Mucosa of descending colon (tissue), 3 donors: ENCODE results near the gene CACNA1E. TPM values are rescaled to one million over a fixed set of nuclear protein-coding genes. Genes with fewer than 3 reads are reported as not detected.

ENCODE experiments used
- ATAC-seq: fragments of 200-7000 bp; cut with Tn5 transposase; one replicate; pipeline ENCODE4 v1.9.1; 2020; ENCODE audit warnings: mild to moderate bottlenecking, moderate library complexity
- DNase-seq, 3 donors: peaks; one replicate each; pipeline ENCODE4 v3.0.0-alpha.2; 2020
- H3K36me3 ChIP-seq: fragments of 200-600 bp; one replicate; pipeline ENCODE4 v1.8.0; 2021; ENCODE audit warnings: low read depth, mild to moderate bottlenecking
- H3K4me1 ChIP-seq: fragments of 200-600 bp; one replicate; pipeline ENCODE4 v1.8.0; 2021; ENCODE audit warnings: low read depth, mild to moderate bottlenecking
- H3K4me3 ChIP-seq: fragments of 200-600 bp; one replicate; pipeline ENCODE4 v1.8.0; 2021; ENCODE audit warnings: mild to moderate bottlenecking
- H3K9me3 ChIP-seq: fragments of 200-600 bp; one replicate; pipeline ENCODE4 v1.8.0; 2021; ENCODE audit warnings: mild to moderate bottlenecking
- intact Hi-C, 2 donors: fragments of 100-400 bp; cut with DNase I in 1 of 2; cut with micrococcal nuclease in 1 of 2; formaldehyde crosslinking; loops; one replicate each; pipeline versions ENCODE4 v1.11.0 to v1.11.1; 2022; cut with DNase I, micrococcal nuclease
- total RNA-seq, 3 donors: library from RNA; stranded (reverse); fragmentation: NEBNext Ultra II Directional in 2 of 3; extraction: Animal tissue kit (Norgen Biotek cat#: 25700) in 2 of 3; gene quantifications; one replicate each; pipeline versions ENCODE4 v1.2.1 to v1.2.4, GENCODE V29; 2021 to 2023
- TF ChIP-seq, protein P1 (sequence below): fragments of 200-600 bp; IDR thresholded peaks from one replicate; pipeline ENCODE4 v1.8.0; 2022; ENCODE audit warnings: antibody characterized with exemption, mild to moderate bottlenecking
- donor health status: DM: no; HTN: no; CAD: no; lungs with moderate emphysema.
- donor health status: DM: no; HTN: no; CAD: no.
- donor health status: DM: no; HTN: yes; CAD: no.

Gene CACNA1E
- total RNA-seq, 3 donors from 2014 or later: 0.09 to 1.4 (median 0.22) TPM

DNA sequence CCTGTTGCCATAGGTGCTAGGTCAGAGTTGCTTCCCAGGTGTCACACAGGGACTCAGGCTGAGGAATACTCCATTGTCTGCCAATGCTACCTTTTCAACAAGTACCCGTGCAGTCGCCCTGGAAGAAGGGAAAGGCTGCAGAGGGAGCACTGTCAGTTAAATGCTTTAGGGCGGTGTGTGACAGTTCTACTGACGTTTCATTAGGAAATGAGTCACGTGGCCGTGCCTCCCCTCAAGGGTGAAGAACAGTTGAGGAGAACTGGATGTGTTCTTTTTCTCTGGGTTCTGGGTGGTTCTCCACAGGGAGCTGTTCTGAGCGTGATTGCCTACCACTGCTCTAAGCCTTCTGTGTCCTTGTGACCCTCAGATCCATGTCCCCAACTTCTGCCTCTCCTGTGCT, 197.6 kb downstream of the CACNA1E start:
- TF ChIP-seq, protein P1, sequence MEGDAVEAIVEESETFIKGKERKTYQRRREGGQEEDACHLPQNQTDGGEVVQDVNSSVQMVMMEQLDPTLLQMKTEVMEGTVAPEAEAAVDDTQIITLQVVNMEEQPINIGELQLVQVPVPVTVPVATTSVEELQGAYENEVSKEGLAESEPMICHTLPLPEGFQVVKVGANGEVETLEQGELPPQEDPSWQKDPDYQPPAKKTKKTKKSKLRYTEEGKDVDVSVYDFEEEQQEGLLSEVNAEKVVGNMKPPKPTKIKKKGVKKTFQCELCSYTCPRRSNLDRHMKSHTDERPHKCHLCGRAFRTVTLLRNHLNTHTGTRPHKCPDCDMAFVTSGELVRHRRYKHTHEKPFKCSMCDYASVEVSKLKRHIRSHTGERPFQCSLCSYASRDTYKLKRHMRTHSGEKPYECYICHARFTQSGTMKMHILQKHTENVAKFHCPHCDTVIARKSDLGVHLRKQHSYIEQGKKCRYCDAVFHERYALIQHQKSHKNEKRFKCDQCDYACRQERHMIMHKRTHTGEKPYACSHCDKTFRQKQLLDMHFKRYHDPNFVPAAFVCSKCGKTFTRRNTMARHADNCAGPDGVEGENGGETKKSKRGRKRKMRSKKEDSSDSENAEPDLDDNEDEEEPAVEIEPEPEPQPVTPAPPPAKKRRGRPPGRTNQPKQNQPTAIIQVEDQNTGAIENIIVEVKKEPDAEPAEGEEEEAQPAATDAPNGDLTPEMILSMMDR: no peak

DNA sequence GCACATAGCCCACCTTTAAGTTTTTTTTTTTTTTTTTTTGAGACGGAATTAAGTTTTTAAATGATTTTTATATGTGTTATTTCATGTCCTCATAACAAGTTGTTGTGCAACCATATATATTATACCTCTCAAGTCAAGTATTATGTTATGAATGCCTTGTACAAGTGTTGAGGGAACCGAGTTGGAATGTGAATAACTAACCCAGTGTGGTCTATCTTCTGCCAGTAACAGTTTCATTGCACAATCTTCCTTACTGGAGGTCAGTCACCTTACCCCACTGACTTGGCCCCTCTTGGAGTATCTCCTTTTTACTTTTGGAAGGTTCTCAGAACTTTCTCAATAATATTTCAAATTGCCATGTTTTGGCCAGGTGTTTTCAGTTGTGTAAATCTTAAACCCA, 201.9 kb downstream of the CACNA1E start:
- no peaks in the 10 kb centered on the region for H3K36me3 ChIP-seq
- no peaks in the 10 kb centered on the region for H3K4me1 ChIP-seq
- ATAC-seq (no peak), DNase-seq (no peak)
- H3K4me3 ChIP-seq: no peak overlapping the region
- TF ChIP-seq, protein P1: no peak
- intact Hi-C loops: no loop called here
- H3K9me3 ChIP-seq: no peaks in the 10 kb centered on the region

More for the DNA sequence above, 197.6 kb downstream of the CACNA1E start:
- H3K9me3 ChIP-seq: no peaks in the 10 kb centered on the region
- intact Hi-C loops: no loop called here
- DNase-seq (no peak), ATAC-seq (no peak)
- H3K4me1 ChIP-seq: no peaks in the 10 kb centered on the region
- H3K36me3 ChIP-seq: no peaks in the 10 kb centered on the region
- H3K4me3 ChIP-seq: no peak overlapping the region

DNA sequence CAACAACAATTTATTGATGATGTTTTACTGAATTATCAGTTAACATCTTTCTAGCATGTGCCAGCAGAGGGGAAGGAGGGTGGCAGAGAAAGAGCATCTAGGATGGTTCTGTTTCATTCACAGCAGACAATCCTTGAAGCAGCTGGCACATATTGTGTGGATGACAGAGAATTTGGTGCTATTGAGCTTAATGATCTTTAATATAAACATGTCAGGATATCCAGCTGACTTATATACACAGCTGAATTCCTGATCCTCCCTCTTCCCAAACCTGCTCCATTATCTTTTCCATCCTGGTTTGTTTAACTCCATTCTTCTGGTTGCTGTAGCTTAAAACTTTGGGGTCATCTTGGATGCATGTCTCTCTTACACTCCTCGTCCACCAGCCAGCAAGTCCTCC, 218.6 kb downstream of the CACNA1E start:
- TF ChIP-seq, protein P1: no peak
- ATAC-seq: no peak

DNA sequence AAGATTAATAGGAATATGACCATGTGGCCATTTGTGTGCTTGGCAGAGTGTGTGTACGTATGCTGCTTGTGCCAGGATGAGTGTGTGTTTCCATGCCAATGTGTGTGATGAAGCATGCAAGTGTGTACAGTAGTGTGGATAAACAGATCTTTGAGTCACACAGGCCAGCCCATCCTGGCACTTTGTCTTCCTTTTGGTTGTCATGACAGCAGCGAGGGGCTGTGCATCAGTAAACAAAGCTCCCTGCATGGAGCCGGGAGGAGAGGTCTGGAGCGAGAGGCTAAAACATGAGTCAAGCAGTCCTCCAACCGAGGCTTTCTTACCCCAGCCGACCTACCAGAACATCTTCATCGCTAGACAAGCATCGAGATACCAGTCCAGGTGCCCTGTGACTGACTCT, 221.2 kb downstream of the CACNA1E start:
- no peak for DNase-seq
- Histone ChIP-seq H3K4me1 (no peaks in the 10 kb centered on the region), H3K4me3 (no peak overlapping the region), H3K36me3 (no peaks in the 10 kb centered on the region), H3K9me3 (no peaks in the 10 kb centered on the region)
- intact Hi-C loops: no loop called here
- TF ChIP-seq, protein P1: no peak
- ATAC-seq: peak; percentile 41

More for the DNA sequence above, 218.6 kb downstream of the CACNA1E start:
- H3K4me3 ChIP-seq: no peak overlapping the region
- intact Hi-C loops: no loop called here
- no peaks in the 10 kb centered on the region for H3K9me3 ChIP-seq
- DNase-seq: no peak
- H3K4me1 ChIP-seq: no peaks in the 10 kb centered on the region
- no peaks in the 10 kb centered on the region for H3K36me3 ChIP-seq

DNA sequence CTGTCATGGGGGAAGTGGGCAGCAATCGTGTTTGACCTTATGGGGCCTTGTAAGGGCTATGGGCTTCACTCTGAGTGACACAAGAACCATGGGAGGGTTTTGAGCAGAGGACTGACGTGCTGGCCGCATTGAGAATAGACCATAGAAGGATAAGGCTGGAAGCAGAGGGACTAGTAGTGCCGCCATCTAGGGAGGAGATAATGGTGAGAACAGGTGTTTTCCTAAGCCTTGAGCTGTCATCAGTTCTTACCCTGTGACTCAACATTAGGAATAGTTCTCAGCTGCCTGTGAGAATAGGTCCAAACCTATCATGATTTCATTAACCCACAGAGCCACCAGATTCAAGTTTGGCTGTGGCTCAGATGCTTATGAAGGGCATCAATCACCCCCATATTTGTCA, 228.5 kb downstream of the CACNA1E start:
- intact Hi-C loops: no loop called here
- DNase-seq: no peak
- Histone ChIP-seq H3K4me3 (no peak overlapping the region), H3K4me1 (no peaks in the 10 kb centered on the region), H3K36me3 (no peaks in the 10 kb centered on the region), H3K9me3 (no peaks in the 10 kb centered on the region)
- TF ChIP-seq, protein P1: no peak
- no peak for ATAC-seq

DNA sequence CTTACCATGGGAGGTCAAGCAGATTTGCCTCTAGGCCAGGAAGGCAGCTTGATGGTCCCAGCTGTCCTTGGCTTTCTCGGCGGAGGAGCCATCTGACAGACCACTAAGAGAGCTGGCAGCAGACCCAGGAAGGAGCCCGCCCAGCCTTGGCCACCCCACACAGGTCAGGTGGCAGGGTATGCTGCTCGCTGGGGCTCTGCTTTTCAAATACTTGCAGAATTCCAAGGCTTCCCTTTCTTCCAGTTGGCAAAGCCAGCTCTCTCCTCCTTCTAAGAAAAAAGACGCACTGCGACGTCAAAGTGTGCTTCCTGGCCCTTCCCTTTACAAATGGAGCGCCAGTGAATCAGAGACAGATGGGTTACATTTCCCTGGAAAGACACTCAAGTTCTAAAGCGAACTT, 229.4 kb downstream of the CACNA1E start:
- TF ChIP-seq, protein P1: no peak
- intact Hi-C loops: no loop called here

More for the DNA sequence above, 229.4 kb downstream of the CACNA1E start:
- DNase-seq (no peak), ATAC-seq (peak; percentile 7)
- no peaks in the 10 kb centered on the region for H3K36me3 ChIP-seq
- H3K9me3 ChIP-seq: no peaks in the 10 kb centered on the region
- no peak overlapping the region for H3K4me3 ChIP-seq
- no peaks in the 10 kb centered on the region for H3K4me1 ChIP-seq
